Coronary artery (tissue), 2 donors: ENCODE data around the gene ZC3H12D.
A peak's percentile ranks its signal among the peaks of the same experiment; 100 is the strongest.
"Not testable (repeated sequence)": the region's sequence is repeated elsewhere in the genome, so short reads cannot be mapped to it uniquely, and the experiment has no call there.

Experiments
- DNase-seq: peaks from one replicate; pipeline ENCODE4 v3.0.0-alpha.2; 2017; ENCODE audit warnings: low spot score
- H3K27ac ChIP-seq, 2 donors: fragments of 200-600 bp; sonication (generic); one replicate each; pipeline ENCODE4 v1.5.1; 2016 to 2019
- H3K4me3 ChIP-seq: fragments of 200-600 bp; sonication (generic); 2 replicates; pipeline ENCODE4 v1.5.1; 2016; ENCODE audit warnings: mild to moderate bottlenecking, moderate library complexity
- TF ChIP-seq, protein P1 (sequence below): fragments of 200-600 bp; sonication (generic); IDR thresholded peaks from one replicate; pipeline ENCODE4 v1.5.1; 2019; ENCODE audit warnings: antibody characterized with exemption

Gene ZC3H12D

DNA sequence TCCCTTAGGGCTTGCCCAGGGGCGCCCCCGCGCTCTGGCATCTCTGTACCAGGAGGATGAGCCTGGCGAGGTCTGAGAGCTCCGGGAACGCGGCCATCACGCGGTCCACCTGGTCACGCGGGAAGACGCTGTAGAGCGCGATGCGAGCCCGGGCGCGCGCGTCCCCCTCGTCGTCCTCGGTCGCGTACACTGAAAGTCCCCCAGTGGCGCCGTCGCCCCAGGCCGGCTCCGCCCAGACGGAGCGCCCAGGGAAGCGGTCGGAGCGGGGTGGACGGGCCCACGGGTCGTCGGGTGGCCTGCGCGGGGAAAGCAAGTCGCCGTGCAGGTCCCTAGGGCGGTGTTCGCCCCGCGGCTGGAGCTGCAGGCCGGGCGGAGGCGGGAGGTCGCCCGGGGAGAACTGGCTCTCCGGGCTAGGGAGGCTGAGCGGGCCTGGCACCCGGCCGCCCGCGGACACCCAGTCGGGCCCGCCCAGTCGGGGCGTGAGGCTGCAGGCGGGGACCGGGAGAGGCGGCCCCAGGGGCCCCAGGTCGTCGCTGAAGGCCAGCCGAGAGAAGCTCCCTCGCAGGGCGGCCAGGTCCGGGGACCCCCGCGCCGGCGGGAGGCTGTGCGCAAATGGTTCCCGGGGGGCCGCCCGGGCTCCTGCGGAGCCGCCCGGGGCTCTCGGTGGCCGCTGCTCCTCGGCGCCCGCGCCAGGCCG lies 34.0 kb downstream of the ZC3H12D start:
- TF ChIP-seq, protein P1, sequence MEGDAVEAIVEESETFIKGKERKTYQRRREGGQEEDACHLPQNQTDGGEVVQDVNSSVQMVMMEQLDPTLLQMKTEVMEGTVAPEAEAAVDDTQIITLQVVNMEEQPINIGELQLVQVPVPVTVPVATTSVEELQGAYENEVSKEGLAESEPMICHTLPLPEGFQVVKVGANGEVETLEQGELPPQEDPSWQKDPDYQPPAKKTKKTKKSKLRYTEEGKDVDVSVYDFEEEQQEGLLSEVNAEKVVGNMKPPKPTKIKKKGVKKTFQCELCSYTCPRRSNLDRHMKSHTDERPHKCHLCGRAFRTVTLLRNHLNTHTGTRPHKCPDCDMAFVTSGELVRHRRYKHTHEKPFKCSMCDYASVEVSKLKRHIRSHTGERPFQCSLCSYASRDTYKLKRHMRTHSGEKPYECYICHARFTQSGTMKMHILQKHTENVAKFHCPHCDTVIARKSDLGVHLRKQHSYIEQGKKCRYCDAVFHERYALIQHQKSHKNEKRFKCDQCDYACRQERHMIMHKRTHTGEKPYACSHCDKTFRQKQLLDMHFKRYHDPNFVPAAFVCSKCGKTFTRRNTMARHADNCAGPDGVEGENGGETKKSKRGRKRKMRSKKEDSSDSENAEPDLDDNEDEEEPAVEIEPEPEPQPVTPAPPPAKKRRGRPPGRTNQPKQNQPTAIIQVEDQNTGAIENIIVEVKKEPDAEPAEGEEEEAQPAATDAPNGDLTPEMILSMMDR: no peak
- DNase-seq: no peak
- Histone ChIP-seq H3K4me3 (peak overlapping the region; percentile 66), H3K27ac (no peak overlapping the region)

DNA sequence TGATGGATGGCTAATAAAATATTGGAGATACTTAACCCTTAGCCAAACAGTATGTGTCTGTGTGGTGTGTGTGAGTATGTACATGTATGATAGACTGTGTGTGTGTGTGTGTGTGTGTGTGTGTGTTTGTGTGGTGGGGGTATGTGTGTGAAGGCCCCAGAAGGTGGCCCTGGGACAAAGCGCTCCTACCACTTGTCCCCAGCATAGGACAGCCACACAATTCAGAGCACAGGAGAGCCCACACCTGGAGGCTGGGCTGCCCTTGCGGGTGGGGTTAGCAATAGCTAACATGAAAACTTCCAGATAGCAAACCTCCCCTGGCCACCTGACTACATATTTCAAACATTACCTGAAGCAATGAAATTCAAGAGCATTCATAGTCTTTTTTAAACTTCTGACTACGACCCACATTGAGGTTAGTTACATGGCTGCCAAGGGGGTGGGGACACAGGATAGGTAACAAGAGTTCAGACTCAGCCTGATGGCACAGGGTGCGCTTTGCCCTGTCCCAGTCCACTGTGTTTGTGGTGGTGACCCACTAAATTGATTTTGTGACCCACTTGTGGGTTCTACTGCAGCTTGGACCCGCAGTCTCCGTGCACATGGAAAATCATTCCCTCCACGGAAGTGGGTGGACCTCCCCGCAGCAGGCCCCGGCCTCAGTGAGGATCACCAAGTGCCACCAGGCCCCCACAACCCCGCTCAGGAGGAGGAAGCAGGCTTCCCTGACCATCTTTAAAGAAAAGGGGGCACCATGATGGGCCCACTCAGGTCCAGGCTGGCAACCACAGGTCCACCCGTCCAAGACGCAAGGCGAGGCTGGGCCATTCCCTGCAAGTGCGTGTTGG lies 34.8 kb downstream of the ZC3H12D start:
- TF ChIP-seq, protein P1: no peak
- no peak for DNase-seq
- H3K4me3 ChIP-seq: peak overlapping the region; percentile 66
- H3K27ac ChIP-seq: no peak overlapping the region

DNA sequence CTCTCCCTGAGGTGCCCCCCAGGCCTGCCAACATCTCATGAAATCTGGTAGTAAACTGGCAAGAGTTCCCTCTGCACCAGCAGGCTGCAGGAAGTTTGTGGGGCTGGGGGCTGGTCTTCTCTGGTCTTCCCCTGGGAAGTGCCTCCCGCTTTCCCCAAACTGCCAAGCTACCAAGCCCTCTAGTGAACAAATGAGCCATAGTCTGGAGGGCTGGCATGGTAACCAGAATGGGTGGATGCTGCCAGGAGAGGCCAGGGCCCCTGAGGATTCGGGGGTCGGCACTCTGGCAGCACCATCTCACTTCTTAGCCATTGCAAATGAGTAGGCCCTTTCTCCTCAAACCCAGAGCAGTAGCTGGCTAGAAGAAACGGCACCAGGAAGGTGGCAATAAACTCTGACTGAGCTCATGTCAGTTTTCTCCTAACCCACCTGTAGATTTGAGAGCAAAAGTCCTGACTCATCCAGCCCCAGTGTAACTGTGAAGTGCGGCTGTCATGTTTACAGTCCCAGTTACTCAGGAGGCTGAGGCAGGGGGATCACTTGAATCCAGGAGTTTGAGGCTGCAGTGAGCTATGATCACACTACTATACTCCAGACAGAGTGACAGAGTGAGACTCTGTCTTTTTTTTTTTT lies 35.9 kb downstream of the ZC3H12D start:
- no peak for DNase-seq
- H3K4me3 ChIP-seq: no peak overlapping the region
- H3K27ac ChIP-seq: no peak overlapping the region
- TF ChIP-seq, protein P1: no peak

DNA sequence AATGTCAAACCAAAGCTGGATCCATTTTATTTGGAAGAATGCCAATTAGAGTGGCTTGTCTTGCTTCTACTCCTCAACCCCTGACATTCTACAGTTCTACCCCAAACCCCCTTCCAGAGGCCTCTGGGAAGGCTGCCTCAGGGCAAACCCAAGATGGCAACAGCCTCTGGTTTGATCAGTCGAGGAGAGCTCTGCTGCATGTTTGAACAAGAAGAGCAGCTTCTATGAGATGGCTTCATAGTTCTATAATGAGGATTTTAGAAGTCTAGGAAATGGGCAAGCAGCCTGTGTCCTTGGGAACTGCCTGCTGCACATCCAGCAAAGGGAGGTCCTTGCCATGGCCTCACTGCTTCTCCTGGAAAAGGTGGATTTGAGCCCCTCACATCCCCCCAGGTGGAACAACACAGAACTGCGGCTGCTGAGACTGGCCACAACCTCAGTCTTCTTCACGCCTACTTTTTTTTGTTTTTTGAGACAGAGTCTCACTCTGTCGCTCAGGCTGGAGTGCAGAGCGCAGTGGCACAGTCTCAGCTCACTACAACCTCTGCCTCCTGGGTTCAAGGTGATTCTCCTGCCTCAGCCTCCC lies 37.9 kb downstream of the ZC3H12D start:
- TF ChIP-seq, protein P1: no peak
- no peak overlapping the region for H3K27ac ChIP-seq
- DNase-seq: no peak

DNA sequence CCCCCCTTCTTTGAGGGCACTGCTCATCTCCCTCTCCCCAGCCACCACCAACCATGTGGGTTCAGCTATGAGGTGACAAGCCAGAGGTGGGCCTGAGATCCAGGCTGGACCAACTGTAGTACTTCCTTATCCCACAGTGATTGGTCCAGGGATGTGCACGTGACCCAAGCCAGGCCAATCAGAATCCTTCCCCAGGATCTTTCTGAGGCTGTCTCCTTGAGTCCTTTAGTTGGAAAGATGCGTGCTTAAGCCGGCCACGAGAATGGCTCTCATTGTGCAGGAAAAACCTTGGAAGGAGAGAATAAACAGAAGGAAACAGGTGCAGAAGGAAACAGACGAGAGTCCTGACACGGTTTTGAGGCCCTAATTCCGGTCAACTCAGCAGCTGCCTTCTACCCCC lies 39.2 kb downstream of the ZC3H12D start:
- TF ChIP-seq, protein P1: no peak
- Histone ChIP-seq H3K4me3 (no peak overlapping the region), H3K27ac (no peak overlapping the region)
- no peak for DNase-seq

More for the DNA sequence above, 37.9 kb downstream of the ZC3H12D start:
- no peak overlapping the region for H3K4me3 ChIP-seq

DNA sequence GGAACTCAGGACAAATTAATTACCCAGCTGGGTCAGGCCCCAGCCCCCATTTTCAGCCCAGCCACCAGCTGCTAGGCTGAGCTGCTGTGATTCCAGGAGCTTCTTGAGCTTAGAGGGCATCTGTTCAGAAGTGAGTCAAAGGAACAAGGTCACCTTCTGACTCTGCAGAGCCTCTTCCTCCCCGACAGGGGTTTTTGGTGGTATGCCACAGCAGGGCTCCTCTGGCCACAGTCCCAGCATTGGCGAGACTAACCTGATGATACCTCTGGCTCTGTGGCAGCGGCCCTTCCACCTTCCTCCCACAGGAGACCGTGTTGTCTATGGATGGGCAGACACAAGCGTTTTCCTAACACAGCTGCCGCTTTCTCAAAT lies 39.7 kb downstream of the ZC3H12D start:
- DNase-seq: no peak
- TF ChIP-seq, protein P1: no peak
- H3K27ac ChIP-seq: no peak overlapping the region
- no peak overlapping the region for H3K4me3 ChIP-seq

DNA sequence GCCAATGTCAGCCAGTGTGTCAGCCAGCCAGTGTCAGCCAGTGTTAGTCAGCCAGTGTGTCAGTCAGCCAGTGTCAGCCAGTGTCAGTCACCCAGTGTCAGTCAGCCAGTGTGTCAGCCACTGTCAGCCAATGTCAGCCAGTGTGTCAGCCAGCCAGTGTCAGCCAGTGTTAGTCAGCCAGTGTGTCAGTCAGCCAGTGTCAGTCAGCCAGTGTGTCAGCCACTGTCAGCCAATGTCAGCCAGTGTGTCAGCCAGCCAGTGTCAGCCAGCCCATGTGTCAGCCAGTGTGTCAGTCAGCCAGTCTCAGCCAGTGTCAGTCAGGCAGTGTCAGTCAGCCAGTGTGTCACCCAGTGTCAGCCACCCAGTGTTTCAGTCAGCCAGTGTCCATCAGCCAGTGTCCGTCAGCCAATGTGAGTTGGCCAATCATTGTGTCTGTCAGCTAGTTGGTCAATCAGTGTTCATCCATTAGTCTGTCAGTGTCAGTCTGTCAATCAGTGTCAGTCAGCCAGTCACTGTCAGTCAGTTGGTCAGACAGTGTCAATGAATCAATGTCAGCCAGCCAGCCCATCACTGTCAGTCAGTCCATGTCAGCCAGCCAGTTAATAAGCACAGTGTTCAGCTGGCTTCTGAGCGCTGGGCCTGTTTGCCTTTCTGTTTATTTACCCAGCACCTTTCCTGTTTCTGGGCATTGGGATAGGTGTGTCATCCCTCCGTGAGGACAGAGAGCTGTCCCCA lies 40.3 kb downstream of the ZC3H12D start:
- not testable (repeated sequence) for H3K4me3 ChIP-seq, H3K27ac ChIP-seq, DNase-seq
